Activated CD8-positive, alpha-beta memory T cell treated with anti-CD3 and anti-CD28 coated beads for 1 hour (primary cell): ENCODE results near the gene TSPAN18.

Experiments
- DNase-seq, 2 donors: peaks; one replicate each; pipeline ENCODE4 v3.0.0-alpha.2; 2020; ENCODE audit warnings: low read depth in 1 of 2; ENCODE audit errors: extremely low read depth in 1 of 2

The TSPAN18 gene

GRCh38 chr11:44837661-44838060 is 110.9 kb downstream of the TSPAN18 start:
- no peak for DNase-seq

GRCh38 chr11:44839458-44840084 is 112.8 kb downstream of the TSPAN18 start:
- DNase-seq = no peak

- no peak for DNase-seq
Observed at GRCh38 chr11:44840085-44840478, 113.3 kb downstream of the TSPAN18 start.

GRCh38 chr11:44840521-44841251 is 113.9 kb downstream of the TSPAN18 start:
- no peak for DNase-seq

GRCh38 chr11:44842220-44842619 is 115.5 kb downstream of the TSPAN18 start:
- DNase-seq = no peak

- no peak for DNase-seq
Observed at GRCh38 chr11:44846852-44847251, 120.1 kb downstream of the TSPAN18 start.

- no peak for DNase-seq
Observed at GRCh38 chr11:44847316-44847715, 120.6 kb downstream of the TSPAN18 start.

GRCh38 chr11:44848203-44848962 is 121.6 kb downstream of the TSPAN18 start:
- no peak for DNase-seq

- no peak for DNase-seq
Observed at GRCh38 chr11:44848963-44849350, 122.2 kb downstream of the TSPAN18 start.

GRCh38 chr11:44849424-44849823 is 122.7 kb downstream of the TSPAN18 start:
- no peak for DNase-seq

- no peak for DNase-seq
Observed at GRCh38 chr11:44849922-44850321, 123.2 kb downstream of the TSPAN18 start.

- no peak for DNase-seq
Observed at GRCh38 chr11:44851496-44851895, 124.7 kb downstream of the TSPAN18 start.

GRCh38 chr11:44852159-44852747 is 125.5 kb downstream of the TSPAN18 start:
- no peak for DNase-seq

- no peak for DNase-seq
Observed at GRCh38 chr11:44852952-44853351, 126.2 kb downstream of the TSPAN18 start.

GRCh38 chr11:44853666-44854065 is 126.9 kb downstream of the TSPAN18 start:
- DNase-seq = no peak

- DNase-seq = no peak
Observed at GRCh38 chr11:44854086-44854485, 127.3 kb downstream of the TSPAN18 start.

- no peak for DNase-seq
Observed at GRCh38 chr11:44854741-44855492, 128.2 kb downstream of the TSPAN18 start.

GRCh38 chr11:44855493-44855849 is 128.7 kb downstream of the TSPAN18 start:
- no peak for DNase-seq

GRCh38 chr11:44857490-44858090 is 130.8 kb downstream of the TSPAN18 start:
- DNase-seq = no peak

- DNase-seq = no peak
Observed at GRCh38 chr11:44858796-44859527, 132.2 kb downstream of the TSPAN18 start.
